SK-N-SH treated with all-trans-retinoic acid at 6 μM for 48 hours (cell line): Measurements from ENCODE around the gene TNFRSF12A.

Experiments
- ATAC-seq: fragments of 200-7000 bp; cut with Tn5 transposase; 3 replicates; pipeline ENCODE4 v1.9.1; 2020; ENCODE audit warnings: mild to moderate bottlenecking, moderate library complexity
- ARNTL ChIP-seq: fragments of 450-650 bp; formaldehyde crosslinking; IDR thresholded peaks from 2 replicates; pipeline ENCODE4 v1.5.0; 2020; ENCODE audit warnings: low read depth, mild to moderate bottlenecking, moderate library complexity, borderline replicate concordance
- BACH2 ChIP-seq: fragments of 250-450 bp; sonication (Bioruptor Pico); IDR thresholded peaks from 2 replicates; pipeline ENCODE4 v1.9.0; 2021; ENCODE audit warnings: mild to moderate bottlenecking, borderline replicate concordance
- CREB5 ChIP-seq: fragments of 250-450 bp; sonication (Bioruptor Pico); IDR thresholded peaks from 2 replicates; pipeline ENCODE4 v1.5.1; 2020; ENCODE audit warnings: low read depth, mild to moderate bottlenecking, moderate library complexity
- CSDC2 ChIP-seq: fragments of 250-450 bp; sonication (Bioruptor Pico); IDR thresholded peaks from 2 replicates; pipeline ENCODE4 v1.5.0; 2020; ENCODE audit warnings: mild to moderate bottlenecking, moderate library complexity
- ESRRG ChIP-seq: fragments of 250-450 bp; sonication (Bioruptor Pico); IDR thresholded peaks from 2 replicates; pipeline ENCODE4 v1.6.1; 2021; ENCODE audit warnings: mild to moderate bottlenecking
- GLIS3 ChIP-seq: fragments of 250-450 bp; sonication (Bioruptor Pico); IDR thresholded peaks from 2 replicates; pipeline ENCODE4 v1.5.0; 2020; ENCODE audit warnings: mild to moderate bottlenecking, moderate library complexity
- ISL1 ChIP-seq: fragments of 250-450 bp; sonication (Bioruptor Pico); IDR thresholded peaks from 2 replicates; pipeline ENCODE4 v2.1.2; 2022; ENCODE audit warnings: mild to moderate bottlenecking, moderate library complexity
- OSR1 ChIP-seq: fragments of 250-450 bp; sonication (Bioruptor Pico); IDR thresholded peaks from 2 replicates; pipeline ENCODE4 v1.8.0; 2022; ENCODE audit warnings: moderate library complexity, mild to moderate bottlenecking, inconsistent platforms
- PATZ1 ChIP-seq: fragments of 250-450 bp; sonication (Bioruptor Pico); IDR thresholded peaks from 2 replicates; pipeline ENCODE4 v1.8.0; 2020; ENCODE audit warnings: mild to moderate bottlenecking, moderate library complexity, borderline replicate concordance
- POU6F1 ChIP-seq: fragments of 250-450 bp; sonication (Bioruptor Pico); IDR thresholded peaks from 2 replicates; pipeline ENCODE4 v1.8.0; 2021; ENCODE audit warnings: low read depth, mild to moderate bottlenecking, moderate library complexity, borderline replicate concordance
- PPARA ChIP-seq: fragments of 250-450 bp; sonication (Bioruptor Pico); IDR thresholded peaks from 2 replicates; pipeline ENCODE4 v1.5.0; 2020; ENCODE audit warnings: mild to moderate bottlenecking, borderline replicate concordance
- RARB ChIP-seq: fragments of 250-450 bp; sonication (Bioruptor Pico); IDR thresholded peaks from 2 replicates; pipeline ENCODE4 v1.8.0; 2021; ENCODE audit warnings: mild to moderate bottlenecking, moderate library complexity
- SNAI2 ChIP-seq: fragments of 250-450 bp; sonication (Bioruptor Pico); IDR thresholded peaks from 2 replicates; pipeline ENCODE4 v1.5.0; 2020; ENCODE audit warnings: mild to moderate bottlenecking, moderate library complexity
- TOX ChIP-seq: fragments of 250-450 bp; sonication (Bioruptor Pico); IDR thresholded peaks from 2 replicates; pipeline ENCODE4 v1.8.0; 2021; ENCODE audit warnings: mild to moderate bottlenecking, moderate library complexity, borderline replicate concordance
- TSHZ2 ChIP-seq: fragments of 250-450 bp; sonication (Bioruptor Pico); IDR thresholded peaks from 2 replicates; pipeline ENCODE4 v1.5.0; 2020; ENCODE audit warnings: mild to moderate bottlenecking, moderate library complexity
- ZC3H10 ChIP-seq: fragments of 250-450 bp; sonication (Bioruptor Pico); IDR thresholded peaks from 2 replicates; pipeline ENCODE4 v1.5.1; 2021; ENCODE audit warnings: mild to moderate bottlenecking, moderate library complexity
- ZFP3 ChIP-seq: fragments of 250-450 bp; sonication (Bioruptor Pico); IDR thresholded peaks from 2 replicates; pipeline ENCODE4 v1.5.0; 2020; ENCODE audit warnings: mild to moderate bottlenecking, moderate library complexity
- ZFP30 ChIP-seq: fragments of 450-650 bp; formaldehyde crosslinking; IDR thresholded peaks from 2 replicates; pipeline ENCODE4 v1.5.0; 2022; ENCODE audit warnings: mild to moderate bottlenecking, moderate library complexity
- ZNF565 ChIP-seq: fragments of 450-650 bp; formaldehyde crosslinking; conservative IDR thresholded peaks from 2 replicates; pipeline ENCODE4 v1.5.0; 2020; ENCODE audit warnings: low read depth, mild to moderate bottlenecking, moderate library complexity
- ZNF70 ChIP-seq: fragments of 450-650 bp; formaldehyde crosslinking; IDR thresholded peaks from 2 replicates; pipeline ENCODE4 v1.5.0; 2020; ENCODE audit warnings: mild to moderate bottlenecking, moderate library complexity
- ZNF8 ChIP-seq: fragments of 450-650 bp; formaldehyde crosslinking; IDR thresholded peaks from 2 replicates; pipeline ENCODE4 v1.5.0; 2020; ENCODE audit warnings: mild to moderate bottlenecking, moderate library complexity

TNFRSF12A gene

GRCh38 chr16:2999929-3000328 lies 20.2 kb upstream of the TNFRSF12A start (continued):
- TF ChIP-seq PATZ1 (no peak), ZNF8 (CRISPR knock-in tag) (no peak), CREB5 (CRISPR knock-in tag) (no peak), BACH2 (CRISPR knock-in tag) (no peak), RARB (CRISPR knock-in tag) (no peak), GLIS3 (CRISPR knock-in tag) (no peak), ZC3H10 (CRISPR knock-in tag) (no peak), ARNTL (no peak), SNAI2 (no peak), ISL1 (CRISPR knock-in tag) (no peak), ZFP30 (no peak), CSDC2 (no peak)

- ATAC-seq, result no peak
- TF ChIP-seq ZNF8 (CRISPR knock-in tag), result no peak
- TF ChIP-seq ZNF70 (CRISPR knock-in tag), result no peak
- no peak for TF ChIP-seq ZNF565 (CRISPR knock-in tag)
- TF ChIP-seq ZC3H10 (CRISPR knock-in tag), result no peak
- no peak for TF ChIP-seq TSHZ2 (CRISPR knock-in tag)
- no peak for TF ChIP-seq CREB5 (CRISPR knock-in tag)
- no peak for TF ChIP-seq BACH2 (CRISPR knock-in tag)
- no peak for TF ChIP-seq ZFP30
- no peak for TF ChIP-seq ISL1 (CRISPR knock-in tag)
- no peak for TF ChIP-seq PPARA (CRISPR knock-in tag)
- TF ChIP-seq GLIS3 (CRISPR knock-in tag), result no peak
- TF ChIP-seq TOX (CRISPR knock-in tag), result no peak
- TF ChIP-seq ESRRG (CRISPR knock-in tag), result no peak
- TF ChIP-seq RARB (CRISPR knock-in tag), result no peak
- TF ChIP-seq ZFP3 (CRISPR knock-in tag), result no peak
- no peak for TF ChIP-seq POU6F1 (CRISPR knock-in tag)
- TF ChIP-seq CSDC2, result no peak
- no peak for TF ChIP-seq OSR1
- no peak for TF ChIP-seq PATZ1
- TF ChIP-seq, all 23 proteins: peak for 0
Measured at GRCh38 chr16:3000540-3000939, 19.6 kb upstream of the TNFRSF12A start.
